Measurements from ENCODE around the gene SLC44A1.

Gene SLC44A1

DNA sequence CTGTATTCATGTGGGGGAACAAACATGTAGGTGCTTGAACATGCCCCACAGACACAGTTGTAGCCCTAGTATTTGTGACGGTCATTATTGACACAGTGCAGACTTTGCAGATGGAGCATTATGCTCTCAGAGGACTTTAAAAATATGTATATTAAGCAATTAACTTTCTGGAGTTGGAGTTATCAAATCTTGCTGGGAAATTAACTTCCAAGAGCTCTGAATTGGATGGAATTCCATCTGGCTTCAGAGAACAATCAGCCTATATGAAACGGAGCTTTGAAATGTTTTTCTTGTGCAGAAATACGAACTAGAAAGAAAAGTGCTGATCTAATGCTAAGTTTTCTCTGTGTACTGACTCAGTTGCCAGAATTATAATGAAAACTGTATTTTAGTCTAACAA lies 152.4 kb downstream of the SLC44A1 start:
- no peak for DNase-seq

DNA sequence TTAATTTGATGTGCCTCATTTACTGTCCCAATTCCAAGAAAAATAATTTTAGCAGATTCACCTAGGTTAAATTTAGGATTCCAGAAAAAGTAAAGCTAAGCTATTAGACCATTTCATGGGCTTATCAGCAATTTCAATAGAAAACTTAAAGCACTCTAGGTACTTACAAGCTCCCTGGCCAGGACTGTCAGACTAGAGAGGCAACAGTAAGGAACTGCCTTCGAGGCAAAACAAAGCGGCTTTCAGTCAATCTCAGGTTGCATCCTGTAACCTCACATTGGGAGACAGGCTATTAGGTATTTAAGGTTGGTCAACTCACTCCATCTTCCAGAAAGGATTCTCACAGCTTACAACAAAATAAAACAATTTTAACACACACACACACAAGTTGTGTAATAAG lies 154.7 kb downstream of the SLC44A1 start:
- DNase-seq: no peak

DNA sequence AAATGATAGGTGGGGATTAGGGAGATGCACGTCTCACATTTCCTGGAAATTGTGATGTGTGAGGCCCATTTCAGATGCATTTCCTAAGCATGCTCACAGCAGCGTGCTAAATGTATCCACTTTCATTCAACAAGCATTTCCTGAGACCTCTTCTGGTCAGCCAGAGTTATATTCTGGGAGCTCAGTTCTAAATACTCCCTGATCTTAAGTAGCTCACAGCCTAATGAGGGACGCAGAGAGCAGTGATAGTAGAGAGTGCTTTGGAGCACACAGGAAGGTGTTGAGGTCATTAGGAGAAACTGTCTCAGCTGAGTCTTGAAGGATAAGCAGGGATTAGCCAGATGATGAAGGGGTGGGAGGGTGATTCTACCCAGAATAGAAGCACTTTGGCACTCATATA lies 157.2 kb downstream of the SLC44A1 start:
- DNase-seq: no peak

DNA sequence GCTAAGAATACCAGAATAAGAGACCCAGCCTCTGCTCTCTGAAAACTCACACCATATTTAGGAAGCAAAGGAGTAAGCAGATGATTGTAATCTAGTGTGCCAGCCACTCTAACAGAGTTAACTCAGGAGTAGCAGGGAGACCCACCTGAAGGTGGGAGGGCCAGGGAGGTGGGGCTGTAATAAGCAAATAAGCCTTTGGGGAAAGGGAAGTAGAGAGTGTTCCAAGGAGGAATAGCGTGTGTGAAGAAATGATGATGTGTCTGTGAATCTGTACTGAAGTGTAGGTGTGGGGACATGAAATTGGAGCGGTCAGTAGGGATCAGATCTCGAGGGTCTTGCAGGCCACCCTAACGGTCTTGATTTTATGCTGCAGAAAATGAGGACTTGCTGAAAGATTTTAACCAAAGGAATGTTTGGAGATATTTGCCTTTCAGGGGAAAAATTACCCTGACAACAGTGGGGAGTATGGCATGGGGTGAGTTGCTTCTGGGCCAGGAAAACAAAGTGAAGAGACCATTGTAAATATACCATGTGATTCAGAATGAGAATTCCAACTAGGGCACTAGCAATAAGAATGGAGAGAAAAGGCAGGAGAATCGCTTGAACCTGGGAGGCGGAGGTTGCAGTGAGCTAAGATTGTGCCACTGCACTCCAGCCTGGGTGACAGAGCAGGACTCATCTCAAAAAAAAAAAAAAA lies 159.2 kb downstream of the SLC44A1 start:
- DNase-seq: no peak

DNA sequence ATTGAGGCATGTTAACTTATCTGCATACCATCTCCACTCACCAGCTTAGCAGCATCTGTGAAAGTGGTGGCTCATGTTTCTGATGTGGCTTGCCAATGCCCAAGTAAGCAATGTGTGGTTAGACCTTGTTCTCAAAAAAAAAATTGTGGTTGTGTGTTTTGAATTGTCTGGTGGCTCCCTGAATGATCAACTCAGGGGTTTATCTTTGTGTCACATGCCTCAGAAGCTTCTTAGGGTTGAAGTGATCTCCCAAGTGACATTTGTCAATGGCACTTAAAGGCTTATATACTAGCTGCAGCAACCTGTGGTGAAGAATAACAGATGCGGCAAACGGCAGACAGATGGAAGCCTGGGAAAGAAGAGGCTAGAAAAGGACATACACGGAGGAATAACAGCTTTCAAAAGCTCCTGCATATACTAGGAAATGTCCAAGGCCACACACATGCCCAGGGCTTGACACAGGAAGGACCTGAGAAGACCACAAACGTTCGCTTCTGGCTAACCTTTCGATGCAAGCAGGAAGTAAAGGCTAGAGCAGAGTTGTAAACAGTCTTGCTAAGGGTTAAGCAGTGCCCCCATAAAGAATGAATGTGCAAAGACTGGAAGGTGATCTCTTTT lies 161.2 kb downstream of the SLC44A1 start:
- no peak for DNase-seq

DNA sequence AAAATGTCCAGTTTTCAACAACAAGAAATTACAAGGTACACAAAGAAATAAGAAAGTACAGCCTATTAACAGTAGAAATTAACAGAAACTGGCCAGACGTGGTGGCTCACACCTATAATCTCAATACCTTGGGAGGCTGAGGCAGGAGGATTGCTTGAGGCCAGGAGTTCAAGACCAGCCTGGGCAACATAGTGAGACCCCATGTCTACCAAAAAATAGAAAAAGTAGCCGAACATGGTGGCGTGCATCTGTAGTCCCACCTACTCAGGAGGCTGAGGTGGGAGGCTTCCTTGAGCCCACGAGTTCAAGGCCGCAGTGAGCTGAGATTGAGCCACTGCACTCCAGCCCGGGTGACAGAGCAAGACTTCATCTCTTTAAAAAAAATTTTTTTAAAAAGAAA lies 161.9 kb downstream of the SLC44A1 start:
- DNase-seq: no peak

DNA sequence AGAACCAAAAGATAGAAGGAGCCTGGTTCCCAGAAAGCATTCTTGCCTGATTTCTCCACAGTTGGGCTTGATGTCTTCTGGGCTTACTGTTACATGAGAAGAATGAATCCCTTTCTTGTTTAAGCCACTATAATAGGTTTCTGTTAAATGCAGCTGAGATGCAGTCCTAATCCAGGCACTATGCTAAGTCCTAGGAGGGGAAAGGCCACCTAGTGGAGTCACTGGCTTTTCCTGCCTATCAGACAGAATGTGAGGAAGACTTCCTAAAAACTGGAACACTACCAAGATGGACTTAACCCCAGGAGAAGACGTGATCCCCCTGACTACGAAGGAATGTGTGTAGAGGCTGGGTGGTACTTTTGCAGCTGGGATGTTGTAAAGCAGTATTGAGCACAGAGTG lies 169.1 kb downstream of the SLC44A1 start:
- no peak for DNase-seq

DNA sequence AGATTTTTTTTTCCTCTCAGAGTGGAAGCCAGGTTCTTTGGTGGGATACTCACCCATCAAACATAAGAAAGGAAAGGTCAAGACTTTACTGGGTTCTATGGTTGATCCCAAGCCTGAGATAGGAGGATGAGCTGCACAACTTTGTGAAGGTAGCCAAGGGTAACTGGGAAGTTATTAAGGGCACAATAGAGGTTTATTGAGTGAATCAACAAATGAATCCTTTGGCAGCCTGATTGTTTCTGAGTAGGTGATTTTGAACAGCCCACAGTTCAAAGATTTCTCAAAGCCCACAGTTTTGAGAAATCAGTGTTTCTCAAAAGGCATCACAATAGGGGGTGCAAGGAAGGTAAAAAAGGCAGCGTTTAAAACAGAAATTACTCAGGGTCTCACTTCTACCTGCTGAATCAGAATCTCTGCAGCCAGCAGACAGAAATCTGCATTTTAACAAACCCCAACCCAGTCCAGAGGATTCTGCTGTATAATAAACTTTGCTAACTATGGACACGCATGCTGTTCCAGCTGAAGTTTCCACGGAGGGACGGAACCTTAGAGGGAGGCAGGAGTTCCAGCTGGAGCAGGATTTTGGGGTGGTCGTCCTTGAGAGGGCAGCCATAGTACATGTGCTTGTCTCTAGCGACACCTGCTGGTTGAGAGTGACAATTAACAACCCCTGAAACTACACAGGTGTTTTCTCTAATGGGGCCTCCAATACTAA lies 170.7 kb downstream of the SLC44A1 start:
- no peak for DNase-seq

DNA sequence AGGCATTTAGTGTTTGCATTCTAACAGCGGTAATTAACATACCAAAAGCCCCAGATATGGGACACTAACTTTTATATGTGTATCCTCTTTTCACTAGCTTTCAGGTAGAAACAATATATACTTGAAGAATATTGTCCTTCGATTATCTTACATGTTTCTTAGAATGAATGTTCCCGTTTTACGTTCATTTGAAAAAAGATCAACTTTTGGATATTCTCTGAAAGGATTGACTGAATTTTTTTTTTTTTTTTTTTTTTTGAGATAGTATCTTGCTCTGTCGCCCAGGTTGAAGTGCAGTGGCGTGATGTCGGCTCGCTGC lies 171.2 kb downstream of the SLC44A1 start:
- no peak for DNase-seq

DNA sequence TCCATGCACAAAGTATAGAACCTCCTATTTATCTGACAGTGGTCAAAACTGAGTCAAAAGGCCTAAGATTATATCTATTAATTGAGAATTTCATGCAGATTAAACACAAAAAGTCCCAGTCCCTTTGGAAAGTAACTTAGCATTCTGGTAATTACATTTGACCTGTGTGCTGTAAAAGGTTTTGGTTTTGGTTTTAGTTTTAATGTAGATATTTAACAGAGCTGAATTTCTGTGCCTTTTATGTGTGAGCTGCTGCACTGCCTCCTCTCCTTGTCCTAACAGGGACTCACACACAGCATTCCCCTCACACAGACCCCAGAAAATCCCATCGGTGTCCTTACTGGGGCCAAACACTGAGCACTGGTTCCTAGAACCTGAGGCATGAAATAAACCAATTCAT lies 172.4 kb downstream of the SLC44A1 start:
- no peak for DNase-seq

DNA sequence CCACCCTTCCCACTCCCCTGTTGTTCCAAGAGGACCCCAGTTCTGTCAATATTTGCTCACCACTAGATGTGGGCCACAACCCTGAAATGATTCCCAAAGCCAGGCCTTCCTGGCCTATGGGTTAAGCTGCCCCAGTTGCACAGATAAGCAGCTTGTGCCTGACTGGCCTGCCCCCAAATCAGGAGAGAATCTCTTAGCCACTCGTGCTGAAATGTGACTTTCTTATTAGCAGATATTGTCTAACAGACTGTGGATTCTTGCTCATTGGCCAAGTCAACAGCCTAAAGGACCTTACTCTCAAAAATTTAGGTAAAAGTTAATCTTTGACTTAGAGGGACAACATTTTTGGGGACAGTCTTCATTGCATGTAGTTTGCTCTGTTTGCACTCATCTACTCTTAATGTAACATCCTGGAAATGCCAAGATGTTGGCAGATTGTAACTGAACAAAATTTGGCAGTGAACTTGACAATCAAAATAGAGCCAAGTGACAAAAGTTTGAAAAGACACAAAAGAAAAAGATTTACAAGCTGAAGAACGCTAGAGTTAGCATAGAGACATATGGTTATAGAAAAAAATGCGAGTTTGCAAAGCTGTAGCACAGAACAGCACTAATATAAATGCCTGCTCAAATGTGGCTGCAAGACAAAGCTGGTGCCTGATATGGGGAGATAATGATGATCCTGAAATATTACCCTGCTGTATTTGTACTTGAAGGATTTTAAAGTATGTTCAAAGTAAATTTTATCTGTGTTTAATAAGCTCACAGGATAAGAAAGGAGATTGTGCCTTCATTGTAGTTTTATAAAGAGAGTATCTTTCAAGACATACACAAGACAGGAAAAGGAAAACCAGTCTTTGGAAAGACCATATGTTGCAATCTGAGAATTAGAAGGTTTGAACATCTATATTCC lies 174.4 kb downstream of the SLC44A1 start:
- DNase-seq: no peak

DNA sequence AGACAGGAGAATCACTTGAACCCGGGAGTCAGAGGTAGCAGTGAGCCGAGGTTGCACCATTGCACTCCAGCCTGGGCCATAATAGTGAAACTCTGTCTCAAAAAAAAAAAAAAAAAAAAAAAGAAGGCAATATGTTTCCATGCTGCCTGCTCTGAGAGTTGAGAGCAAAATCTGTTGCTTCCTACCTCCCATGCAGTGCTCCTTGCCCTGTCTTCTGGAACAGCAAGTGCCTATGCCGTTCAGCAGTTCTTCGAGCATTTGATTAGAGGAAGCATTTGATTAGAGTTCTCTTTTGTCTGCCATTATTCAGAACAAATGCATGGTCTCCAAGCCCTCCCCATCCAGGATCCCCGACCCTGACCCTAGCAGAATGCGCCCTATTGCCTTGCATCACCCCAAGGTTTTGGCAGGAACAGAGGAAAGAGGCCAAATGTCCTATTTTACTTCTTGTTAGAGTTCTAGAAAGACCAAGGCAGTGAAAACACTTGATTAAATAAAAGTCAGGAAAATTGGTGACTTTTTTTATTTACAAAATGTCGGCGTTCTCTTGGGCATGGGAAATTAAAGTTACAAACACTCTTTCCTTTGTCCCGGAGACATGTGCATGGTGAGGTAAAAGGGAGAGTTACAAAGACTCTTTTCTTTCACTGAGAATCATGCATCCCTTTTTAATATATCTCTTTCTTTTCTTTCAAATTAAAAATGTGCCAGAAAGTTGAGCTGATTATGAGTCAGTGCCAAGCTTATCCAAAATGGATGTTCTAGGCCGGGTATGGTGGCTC lies 175.6 kb downstream of the SLC44A1 start:
- no peak for DNase-seq

DNA sequence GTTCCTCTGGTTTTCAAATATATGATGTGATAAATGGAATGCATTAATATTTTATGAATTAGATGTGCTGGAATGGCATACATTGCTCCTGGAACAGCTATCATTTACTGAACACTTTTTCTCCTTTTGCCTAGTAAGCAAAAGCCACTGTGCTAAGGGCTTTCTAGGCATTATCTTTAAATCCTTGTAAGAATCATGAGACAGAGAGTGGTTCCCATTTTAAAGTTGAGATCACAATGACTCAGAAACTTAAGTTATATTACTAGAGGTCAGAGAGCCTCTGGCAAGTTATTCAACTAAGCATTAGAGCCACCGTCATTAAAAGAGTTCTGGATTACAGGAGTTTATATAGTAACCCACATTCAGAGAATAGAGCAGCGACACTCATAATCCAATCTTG lies 176.7 kb downstream of the SLC44A1 start:
- no peak for DNase-seq

DNA sequence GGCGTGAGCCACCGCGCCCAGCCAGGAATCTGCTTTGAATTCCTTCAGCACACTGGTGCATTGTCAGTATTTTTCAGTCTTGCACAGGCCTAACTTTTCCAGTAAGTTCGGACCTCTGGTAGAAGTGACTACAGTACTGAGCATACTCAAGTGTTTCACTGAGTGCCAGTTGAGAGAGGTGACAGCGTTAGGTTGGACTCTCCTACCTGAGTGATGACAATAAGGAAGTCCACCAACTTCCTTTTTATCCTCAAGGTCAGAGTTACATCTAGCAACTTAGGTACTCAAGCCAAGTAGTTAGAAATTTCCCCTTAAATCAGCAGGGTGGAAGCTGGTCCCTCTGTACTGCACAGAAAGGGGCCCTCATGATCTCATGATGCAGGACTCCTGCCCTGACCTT lies 177.4 kb downstream of the SLC44A1 start:
- DNase-seq: no peak

DNA sequence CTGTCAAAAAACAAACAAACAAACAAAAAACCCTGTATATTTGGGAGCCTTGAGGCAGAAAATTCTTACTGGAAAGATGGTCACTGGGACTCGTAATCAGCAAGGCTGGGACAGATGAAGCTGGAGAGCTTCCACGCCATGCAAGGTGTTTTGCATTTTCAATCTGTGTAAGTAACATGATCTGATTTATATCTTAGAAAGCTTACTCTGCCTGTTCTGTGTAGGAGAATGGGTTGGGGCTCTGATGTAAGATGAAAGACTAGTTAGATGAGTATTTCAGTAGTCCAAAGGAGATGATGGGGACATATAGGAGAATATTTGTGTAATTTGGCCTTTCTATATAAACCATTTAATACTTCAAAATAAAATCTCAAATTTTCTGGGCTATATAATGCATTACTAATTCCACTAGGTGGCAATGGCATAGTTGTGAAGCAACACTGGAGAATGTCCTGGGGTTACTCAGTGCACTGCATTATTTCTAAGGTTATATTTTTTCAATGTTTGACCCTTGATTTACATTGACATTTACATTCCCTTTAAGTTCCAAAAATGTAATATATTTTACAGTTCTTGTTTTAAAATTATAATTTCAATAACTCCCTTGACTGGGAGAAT lies 181.5 kb downstream of the SLC44A1 start:
- no peak for DNase-seq

DNA sequence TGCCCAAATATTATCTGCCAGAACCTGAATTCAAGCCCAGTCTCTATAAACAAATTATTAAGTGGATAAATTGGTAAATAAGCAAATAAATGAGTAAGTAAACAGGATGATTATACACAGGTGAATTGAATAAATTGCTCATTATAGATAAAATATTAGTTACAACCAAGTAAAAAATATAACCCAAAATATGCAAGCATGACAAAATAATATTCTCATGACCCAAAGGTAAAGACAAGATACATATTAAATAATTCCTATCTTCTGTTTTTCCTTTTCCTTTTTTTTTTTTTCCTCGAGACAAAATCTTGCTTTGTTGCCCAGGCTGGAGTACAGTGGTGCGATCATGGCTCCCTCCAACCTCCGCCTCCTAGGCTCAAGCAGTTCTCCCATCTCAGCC lies 182.2 kb downstream of the SLC44A1 start:
- no peak for DNase-seq

DNA sequence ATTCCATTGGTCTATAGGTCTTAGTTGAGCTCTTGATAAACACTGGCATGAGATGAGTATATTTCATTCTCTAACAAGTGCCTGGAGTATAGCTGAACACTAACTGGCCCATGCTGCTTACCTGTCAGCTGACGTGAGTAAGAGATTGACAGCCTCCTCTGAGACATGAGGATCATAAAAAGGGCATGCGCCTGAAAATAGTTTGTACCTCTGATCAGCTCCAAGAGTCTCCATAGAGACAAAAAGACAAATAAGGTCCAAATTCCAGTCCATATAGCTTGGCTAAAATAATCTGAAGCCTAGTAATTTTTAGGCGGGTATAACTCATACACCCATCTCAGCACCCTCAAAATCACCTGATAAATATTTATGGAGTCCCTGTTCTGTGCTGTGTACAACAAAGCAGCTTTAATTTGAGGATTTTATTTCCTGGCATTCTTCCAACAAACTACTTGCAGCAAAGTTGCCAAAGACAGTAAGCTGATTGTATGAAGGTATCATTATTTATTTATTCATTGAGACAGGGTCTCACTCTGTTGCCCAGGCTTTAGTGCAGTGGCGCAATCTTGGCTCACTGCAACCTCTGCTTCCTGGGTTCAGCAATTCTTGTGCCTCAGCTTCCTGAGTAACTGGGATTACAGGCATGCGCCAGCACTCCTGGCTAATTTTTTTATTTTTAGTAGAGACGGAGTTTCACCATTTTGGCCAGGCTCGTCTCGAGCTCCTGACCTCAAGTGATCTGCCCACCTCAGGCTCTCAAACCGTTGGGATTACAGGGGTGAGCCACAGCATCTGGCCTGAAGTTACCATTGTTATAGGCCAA lies 187.2 kb downstream of the SLC44A1 start:
- DNase-seq: no peak

DNA sequence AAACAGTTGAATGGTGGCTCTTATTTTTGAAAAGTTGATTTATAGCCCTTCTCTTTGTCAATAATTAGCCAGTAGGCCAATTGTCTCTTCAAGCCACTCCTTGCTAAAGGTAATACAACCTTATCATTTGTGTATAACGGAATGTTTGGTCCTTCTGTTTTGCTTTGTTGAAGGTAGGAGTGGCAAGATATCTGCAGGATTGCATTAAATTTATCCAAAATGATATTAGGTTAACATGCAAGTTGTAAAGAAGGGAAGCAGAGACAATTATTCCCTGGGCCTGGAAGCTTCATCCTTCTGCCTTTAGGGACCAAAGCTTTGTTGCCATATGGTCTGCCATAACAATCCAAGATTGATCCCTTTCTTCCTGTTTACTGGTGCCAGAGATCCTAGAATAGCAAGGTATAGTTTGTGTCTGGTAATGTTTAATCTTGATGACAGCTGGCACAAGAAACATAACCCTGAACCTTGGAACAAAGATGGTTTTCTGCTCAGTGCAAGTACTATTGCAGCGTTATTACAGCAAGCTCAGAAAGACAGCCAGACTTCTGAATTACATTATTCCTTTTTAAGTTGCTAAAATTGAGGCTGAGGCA lies 187.9 kb downstream of the SLC44A1 start:
- no peak for DNase-seq

DNA sequence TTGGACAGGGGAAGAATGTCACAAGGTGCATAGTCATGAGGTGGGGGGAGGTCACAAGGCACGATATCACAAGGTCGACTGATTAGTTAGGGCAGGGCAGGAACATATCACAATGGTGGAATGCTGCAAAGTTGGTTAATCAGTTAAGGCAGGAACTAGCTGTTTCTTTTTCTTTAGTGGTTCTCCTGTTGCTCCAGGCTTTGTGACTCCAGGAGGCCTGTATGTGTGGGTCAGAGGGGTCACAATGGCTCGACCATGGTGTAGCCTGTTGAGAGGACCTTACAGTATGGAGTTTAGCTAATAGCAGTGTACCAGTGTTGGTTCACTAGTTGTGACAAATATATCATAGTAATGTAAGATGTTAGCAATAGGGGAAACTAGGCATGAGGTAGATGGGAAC lies 191.0 kb downstream of the SLC44A1 start:
- no peak for DNase-seq

DNA sequence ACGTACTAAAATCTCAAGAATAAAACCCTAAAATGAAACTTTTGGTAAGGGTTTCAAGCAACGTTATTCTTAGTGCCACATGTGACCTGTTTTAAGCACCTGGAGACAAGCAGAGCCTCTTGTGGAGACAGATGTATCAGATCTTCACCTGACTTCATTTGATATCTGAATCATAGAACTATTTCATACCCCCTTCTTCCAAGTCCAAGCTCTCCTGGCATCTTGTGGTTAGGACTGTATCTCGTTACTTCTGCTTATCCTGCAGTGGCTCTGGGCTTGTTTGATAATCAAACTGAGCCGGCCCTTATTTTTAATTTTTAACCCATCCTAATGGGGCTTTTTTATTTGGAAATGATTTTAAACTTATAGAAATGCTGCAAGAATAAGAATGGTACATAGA lies 192.3 kb downstream of the SLC44A1 start:
- no peak for DNase-seq

DNA sequence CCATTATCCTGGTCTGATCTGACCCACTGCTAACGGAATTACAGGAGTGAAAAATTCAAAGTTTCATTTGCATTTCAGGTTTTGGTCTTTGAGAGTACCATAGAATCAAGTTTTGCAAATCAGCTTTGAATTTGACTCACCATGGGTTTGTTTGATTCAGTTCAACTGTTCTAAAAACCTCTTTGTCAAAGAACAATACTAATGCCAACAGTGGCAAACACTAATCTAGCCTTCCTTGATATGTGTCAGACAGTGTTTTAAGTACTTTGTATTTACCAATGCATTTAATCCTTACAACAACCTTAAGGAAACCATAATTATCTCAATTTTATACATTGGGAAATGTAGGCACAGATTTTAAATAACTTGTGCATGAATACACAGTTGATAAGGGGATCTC lies 193.3 kb downstream of the SLC44A1 start:
- no peak for DNase-seq
